ENCODE results near the gene NIBAN1. TPM values are rescaled to one million over a fixed set of nuclear protein-coding genes. Genes with fewer than 3 reads are reported as not detected.

NIBAN1 gene, protein sequence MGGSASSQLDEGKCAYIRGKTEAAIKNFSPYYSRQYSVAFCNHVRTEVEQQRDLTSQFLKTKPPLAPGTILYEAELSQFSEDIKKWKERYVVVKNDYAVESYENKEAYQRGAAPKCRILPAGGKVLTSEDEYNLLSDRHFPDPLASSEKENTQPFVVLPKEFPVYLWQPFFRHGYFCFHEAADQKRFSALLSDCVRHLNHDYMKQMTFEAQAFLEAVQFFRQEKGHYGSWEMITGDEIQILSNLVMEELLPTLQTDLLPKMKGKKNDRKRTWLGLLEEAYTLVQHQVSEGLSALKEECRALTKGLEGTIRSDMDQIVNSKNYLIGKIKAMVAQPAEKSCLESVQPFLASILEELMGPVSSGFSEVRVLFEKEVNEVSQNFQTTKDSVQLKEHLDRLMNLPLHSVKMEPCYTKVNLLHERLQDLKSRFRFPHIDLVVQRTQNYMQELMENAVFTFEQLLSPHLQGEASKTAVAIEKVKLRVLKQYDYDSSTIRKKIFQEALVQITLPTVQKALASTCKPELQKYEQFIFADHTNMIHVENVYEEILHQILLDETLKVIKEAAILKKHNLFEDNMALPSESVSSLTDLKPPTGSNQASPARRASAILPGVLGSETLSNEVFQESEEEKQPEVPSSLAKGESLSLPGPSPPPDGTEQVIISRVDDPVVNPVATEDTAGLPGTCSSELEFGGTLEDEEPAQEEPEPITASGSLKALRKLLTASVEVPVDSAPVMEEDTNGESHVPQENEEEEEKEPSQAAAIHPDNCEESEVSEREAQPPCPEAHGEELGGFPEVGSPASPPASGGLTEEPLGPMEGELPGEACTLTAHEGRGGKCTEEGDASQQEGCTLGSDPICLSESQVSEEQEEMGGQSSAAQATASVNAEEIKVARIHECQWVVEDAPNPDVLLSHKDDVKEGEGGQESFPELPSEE
- total RNA-seq, result 100 to 1,000 TPM; 311 to 384 (median 369) TPM
- polyA plus RNA-seq, result 10 to 100 TPM in 1 of 3 donors, 1 to 10 TPM in 2; 1.4 to 12.2 (median 8.4) TPM

GRCh38 chr1:184974056-184974836 is at the start of gene NIBAN1:
NIBAN1 (minus strand) TSS chr1:184974508; CDS start chr1:184974356, 152 bp downstream.
- intact Hi-C loops (cut with DNase I), result loop anchor here (2.0 to 10.0 kb wide), 4 partner anchors 92 to 1339 kb away; partner anchors contain the start of gene ARPC5
- H3K4me1 ChIP-seq, result peaks cover 0 to 34% (median 28%) of the 10 kb centered on the region in 4 donors
- no peaks in the 10 kb centered on the region for H3K9me3 ChIP-seq
- no peaks in the 10 kb centered on the region for H3K36me3 ChIP-seq
- WGBS, 2 donors, result 1% methylated on average over 70 of the region's 70 CpGs
- H3K4me3 ChIP-seq, result peak within 1 kb of the TSS; percentile 81 to 99 (median 92)
- peak; percentile 92 for DNase-seq
- H3K27me3 ChIP-seq, result no peaks in the 10 kb centered on the region
- TF ChIP-seq POLR2AphosphoS5 (IDR thresholded peaks at IDR 0.05), result peak; percentile 85 to 96 (median 94)
- TF ChIP-seq POLR2A (IDR thresholded peaks at IDR 0.05), result peak; percentile 61 to 74
- TF ChIP-seq EP300 (IDR thresholded peaks at IDR 0.05), result no peak
- H3K27ac ChIP-seq, result peak within 1 kb of the TSS; percentile 87 to 96 (median 94)

GRCh38 chr1:185017966-185018365 is 43.7 kb upstream of the NIBAN1 start:
- Histone ChIP-seq H3K36me3 (no peaks in the 10 kb centered on the region), H3K27me3 (no peaks in the 10 kb centered on the region), H3K4me1 (no peaks in the 10 kb centered on the region), H3K4me3 (no peak overlapping the region), H3K27ac (no peak overlapping the region), H3K9me3 (no peaks in the 10 kb centered on the region)
- no peak for DNase-seq
- WGBS, 2 donors, result 88 to 92% methylated on average over 3 of the region's 3 CpGs
- TF ChIP-seq EP300 (IDR thresholded peaks at IDR 0.05) (no peak), POLR2A (IDR thresholded peaks at IDR 0.05) (no peak), POLR2AphosphoS5 (IDR thresholded peaks at IDR 0.05) (no peak)
- TF ChIP-seq, protein P1, sequence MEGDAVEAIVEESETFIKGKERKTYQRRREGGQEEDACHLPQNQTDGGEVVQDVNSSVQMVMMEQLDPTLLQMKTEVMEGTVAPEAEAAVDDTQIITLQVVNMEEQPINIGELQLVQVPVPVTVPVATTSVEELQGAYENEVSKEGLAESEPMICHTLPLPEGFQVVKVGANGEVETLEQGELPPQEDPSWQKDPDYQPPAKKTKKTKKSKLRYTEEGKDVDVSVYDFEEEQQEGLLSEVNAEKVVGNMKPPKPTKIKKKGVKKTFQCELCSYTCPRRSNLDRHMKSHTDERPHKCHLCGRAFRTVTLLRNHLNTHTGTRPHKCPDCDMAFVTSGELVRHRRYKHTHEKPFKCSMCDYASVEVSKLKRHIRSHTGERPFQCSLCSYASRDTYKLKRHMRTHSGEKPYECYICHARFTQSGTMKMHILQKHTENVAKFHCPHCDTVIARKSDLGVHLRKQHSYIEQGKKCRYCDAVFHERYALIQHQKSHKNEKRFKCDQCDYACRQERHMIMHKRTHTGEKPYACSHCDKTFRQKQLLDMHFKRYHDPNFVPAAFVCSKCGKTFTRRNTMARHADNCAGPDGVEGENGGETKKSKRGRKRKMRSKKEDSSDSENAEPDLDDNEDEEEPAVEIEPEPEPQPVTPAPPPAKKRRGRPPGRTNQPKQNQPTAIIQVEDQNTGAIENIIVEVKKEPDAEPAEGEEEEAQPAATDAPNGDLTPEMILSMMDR (IDR thresholded peaks at IDR 0.05), result no peak
- intact Hi-C loops (cut with DNase I), result no loop called here

GRCh38 chr1:185017338-185017737 is 43.0 kb upstream of the NIBAN1 start:
- H3K36me3 ChIP-seq, result no peaks in the 10 kb centered on the region
- intact Hi-C loops (cut with DNase I), result no loop called here
- H3K27me3 ChIP-seq, result no peaks in the 10 kb centered on the region
- DNase-seq, result no peak
- no peak overlapping the region for H3K27ac ChIP-seq
- no peaks in the 10 kb centered on the region for H3K9me3 ChIP-seq
- no peak overlapping the region for H3K4me3 ChIP-seq
- no peaks in the 10 kb centered on the region for H3K4me1 ChIP-seq
- no peak for TF ChIP-seq EP300 (IDR thresholded peaks at IDR 0.05)
- TF ChIP-seq POLR2A (IDR thresholded peaks at IDR 0.05), result no peak
- TF ChIP-seq POLR2AphosphoS5 (IDR thresholded peaks at IDR 0.05), result no peak
- TF ChIP-seq, protein P1 (IDR thresholded peaks at IDR 0.05), result no peak
- WGBS, 2 donors, result 58 to 74% methylated on average over 2 of the region's 2 CpGs

DNA sequence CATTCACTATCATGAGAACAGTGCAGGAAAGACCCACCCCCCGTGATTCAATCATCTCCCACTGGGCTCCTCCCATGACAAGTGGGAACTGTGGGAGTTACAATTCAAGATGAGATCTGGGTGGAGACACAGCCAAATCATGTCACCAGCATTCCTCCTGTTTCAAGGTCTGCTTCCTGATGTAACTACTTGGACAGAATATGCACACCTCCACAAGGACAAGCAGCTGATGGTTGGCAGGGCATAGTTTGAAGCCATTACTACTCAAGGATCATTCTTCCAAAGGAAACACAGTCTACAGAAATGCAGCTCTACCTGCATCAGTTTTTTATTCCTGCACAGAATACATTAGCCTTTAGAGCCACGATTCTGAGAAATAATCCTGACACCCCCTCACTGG is 42.6 kb upstream of the NIBAN1 start:
- intact Hi-C loops (cut with DNase I), result no loop called here
- H3K27ac ChIP-seq, result no peak overlapping the region
- TF ChIP-seq POLR2A (IDR thresholded peaks at IDR 0.05) (no peak), EP300 (IDR thresholded peaks at IDR 0.05) (no peak), POLR2AphosphoS5 (IDR thresholded peaks at IDR 0.05) (no peak)
- TF ChIP-seq, protein P1 (IDR thresholded peaks at IDR 0.05), result no peak
- H3K27me3 ChIP-seq, result no peaks in the 10 kb centered on the region
- no peaks in the 10 kb centered on the region for H3K36me3 ChIP-seq
- WGBS, 2 donors, result 65 to 86% methylated on average over 2 of the region's 2 CpGs
- no peaks in the 10 kb centered on the region for H3K9me3 ChIP-seq
- H3K4me3 ChIP-seq, result no peak overlapping the region
- H3K4me1 ChIP-seq, result no peaks in the 10 kb centered on the region
- no peak for DNase-seq
